ENCODE results near the gene POLR3C.

The POLR3C gene

DNA sequence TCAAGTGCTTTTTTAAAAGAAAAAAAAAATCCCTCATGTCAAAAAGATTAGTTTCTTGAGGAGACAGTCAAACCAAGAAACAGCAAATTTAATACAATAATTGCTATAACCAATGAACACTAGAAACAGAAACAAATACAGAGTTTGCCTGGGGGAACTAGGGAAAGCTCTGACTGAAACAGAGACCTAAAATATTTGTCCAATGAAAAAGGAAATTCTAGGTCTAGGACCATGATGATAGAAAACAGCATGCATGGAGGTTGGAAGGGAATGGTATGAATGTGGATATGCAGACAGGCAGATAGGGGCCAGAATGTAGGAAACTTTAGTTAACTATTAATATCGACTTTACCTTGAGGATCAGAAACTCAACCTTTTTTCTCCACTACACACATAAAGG, 31.5 kb upstream of the POLR3C start:
- no peak for TF ChIP-seq CTCF (IDR thresholded peaks at IDR 0.05; ENCODE audit: poor library complexity, severe bottlenecking)
- DNase-seq (ENCODE audit: low spot score) (no peak), ATAC-seq (ENCODE audit: low read depth) (no peak)
- no peaks in the 10 kb centered on the region for H3K4me1 ChIP-seq (ENCODE audit: insufficient read depth, poor library complexity, severe bottlenecking)
- H3K9me3 ChIP-seq (ENCODE audit: severe bottlenecking), result peaks cover 3% of the 10 kb centered on the region
- H3K27me3 ChIP-seq (ENCODE audit: insufficient read depth, poor library complexity, severe bottlenecking), result no peaks in the 10 kb centered on the region
- no peak overlapping the region for H3K4me3 ChIP-seq (ENCODE audit: severe bottlenecking)
- no peak overlapping the region for H3K27ac ChIP-seq (ENCODE audit: poor library complexity, severe bottlenecking)
- H3K36me3 ChIP-seq (ENCODE audit: low read depth), result no peaks in the 10 kb centered on the region; the same call in none of the 2 replicates

DNA sequence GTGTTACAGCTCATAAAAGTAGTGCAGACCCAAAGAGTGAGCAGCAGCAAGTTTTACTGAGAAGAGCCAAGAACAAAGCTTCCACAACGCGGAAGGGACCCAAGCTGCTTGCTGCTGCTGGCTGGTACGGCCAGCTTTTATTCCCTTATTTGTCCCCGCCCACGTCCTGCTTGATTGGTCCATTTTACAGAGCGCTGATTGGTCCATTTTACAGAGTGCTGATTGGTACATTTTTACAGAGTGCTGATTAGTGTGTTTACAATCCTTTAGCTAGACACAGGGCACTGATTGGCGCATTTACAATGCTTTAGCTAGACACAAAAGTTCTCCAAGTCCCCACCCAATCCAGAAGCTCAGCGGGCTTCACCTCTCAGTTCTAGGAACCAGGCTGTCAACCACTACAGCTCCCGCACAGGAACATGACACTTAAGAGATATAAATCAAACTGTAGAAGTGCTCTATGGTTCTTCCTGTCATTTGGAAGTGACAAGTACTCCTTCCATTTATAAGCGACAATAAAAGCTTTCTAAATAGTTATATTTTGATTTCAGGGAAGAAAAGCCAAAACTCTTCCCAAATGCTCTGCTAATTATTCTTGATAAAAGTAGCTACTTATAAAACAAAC, 28.6 kb upstream of the POLR3C start:
- no peak overlapping the region for H3K4me3 ChIP-seq (ENCODE audit: severe bottlenecking)
- DNase-seq (ENCODE audit: low spot score) (no peak), ATAC-seq (ENCODE audit: low read depth) (no peak)
- no peak overlapping the region for H3K27ac ChIP-seq (ENCODE audit: poor library complexity, severe bottlenecking)
- no peaks in the 10 kb centered on the region for H3K4me1 ChIP-seq (ENCODE audit: insufficient read depth, poor library complexity, severe bottlenecking)
- no peaks in the 10 kb centered on the region for H3K27me3 ChIP-seq (ENCODE audit: insufficient read depth, poor library complexity, severe bottlenecking)
- no peak for TF ChIP-seq CTCF (IDR thresholded peaks at IDR 0.05; ENCODE audit: poor library complexity, severe bottlenecking)
- H3K36me3 ChIP-seq (ENCODE audit: low read depth), result no peaks in the 10 kb centered on the region; the same call in none of the 2 replicates
- peaks cover 3% of the 10 kb centered on the region for H3K9me3 ChIP-seq (ENCODE audit: severe bottlenecking)

DNA sequence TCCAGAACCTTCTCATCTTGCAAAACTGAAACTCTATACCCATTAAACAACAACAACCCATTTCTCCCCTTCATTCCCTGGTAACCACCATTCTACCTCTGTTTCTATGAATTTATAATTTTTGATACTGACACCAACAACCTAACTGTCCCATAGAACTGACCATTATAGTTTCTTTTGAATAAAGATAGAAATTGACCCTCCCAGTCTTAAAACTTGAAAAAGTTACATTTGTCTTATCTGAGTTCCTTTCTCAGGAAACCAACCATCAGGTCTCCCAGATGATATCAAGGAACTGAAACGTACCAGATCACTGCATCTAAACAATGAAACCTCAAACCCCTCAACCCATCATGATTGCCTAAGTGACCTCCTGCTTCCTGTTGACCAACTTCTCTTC, 27.2 kb upstream of the POLR3C start:
- ATAC-seq (ENCODE audit: low read depth) (no peak), DNase-seq (ENCODE audit: low spot score) (no peak)
- no peaks in the 10 kb centered on the region; the same call in none of the 2 replicates for H3K36me3 ChIP-seq (ENCODE audit: low read depth)
- TF ChIP-seq CTCF (IDR thresholded peaks at IDR 0.05; ENCODE audit: poor library complexity, severe bottlenecking), result no peak
- H3K4me3 ChIP-seq (ENCODE audit: severe bottlenecking), result no peak overlapping the region
- no peaks in the 10 kb centered on the region for H3K4me1 ChIP-seq (ENCODE audit: insufficient read depth, poor library complexity, severe bottlenecking)
- H3K9me3 ChIP-seq (ENCODE audit: severe bottlenecking), result peaks cover 3% of the 10 kb centered on the region
- no peak overlapping the region for H3K27ac ChIP-seq (ENCODE audit: poor library complexity, severe bottlenecking)
- no peaks in the 10 kb centered on the region for H3K27me3 ChIP-seq (ENCODE audit: insufficient read depth, poor library complexity, severe bottlenecking)

DNA sequence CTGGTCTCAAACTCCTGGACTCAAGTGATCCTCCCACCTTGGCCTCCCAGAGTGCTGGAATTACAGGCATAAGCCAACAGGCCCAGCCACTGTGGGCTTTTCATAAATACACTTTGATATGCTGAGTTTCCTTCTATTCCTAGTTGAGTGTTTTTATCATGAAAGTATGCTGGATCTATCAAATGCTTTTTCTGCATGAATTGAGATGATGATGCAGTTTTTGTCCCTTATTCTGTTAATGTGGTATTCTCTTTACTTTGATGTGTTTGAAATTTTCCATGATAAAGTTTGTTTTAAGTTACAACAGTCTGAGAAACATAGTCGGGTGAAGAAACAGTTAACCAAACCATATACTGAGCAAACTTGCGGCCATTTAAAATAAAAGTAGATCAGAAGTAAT, 24.2 kb upstream of the POLR3C start:
- no peak for ATAC-seq (ENCODE audit: low read depth)
- TF ChIP-seq CTCF (IDR thresholded peaks at IDR 0.05; ENCODE audit: poor library complexity, severe bottlenecking), result no peak
- DNase-seq (ENCODE audit: low spot score), result no peak
- no peaks in the 10 kb centered on the region; the same call in 1 of the 2 replicates for H3K36me3 ChIP-seq (ENCODE audit: low read depth)
- H3K4me1 ChIP-seq (ENCODE audit: insufficient read depth, poor library complexity, severe bottlenecking), result peaks cover 5% of the 10 kb centered on the region
- no peak overlapping the region for H3K4me3 ChIP-seq (ENCODE audit: severe bottlenecking)
- peaks cover 3% of the 10 kb centered on the region for H3K9me3 ChIP-seq (ENCODE audit: severe bottlenecking)
- no peak overlapping the region for H3K27ac ChIP-seq (ENCODE audit: poor library complexity, severe bottlenecking)
- H3K27me3 ChIP-seq (ENCODE audit: insufficient read depth, poor library complexity, severe bottlenecking), result no peaks in the 10 kb centered on the region
